Raji (cell line): Measurements from ENCODE around the gene GPX7.
A peak's percentile ranks its signal among the peaks of the same experiment; 100 is the strongest.

Source experiments
- POLR2A ChIP-seq: IDR thresholded peaks from 2 replicates; pipeline ENCODE4 v1.6.1; 2011; ENCODE audit warnings: low read depth, low read length, control low read depth; ENCODE audit not compliant: insufficient read depth

GPX7 gene

DNA sequence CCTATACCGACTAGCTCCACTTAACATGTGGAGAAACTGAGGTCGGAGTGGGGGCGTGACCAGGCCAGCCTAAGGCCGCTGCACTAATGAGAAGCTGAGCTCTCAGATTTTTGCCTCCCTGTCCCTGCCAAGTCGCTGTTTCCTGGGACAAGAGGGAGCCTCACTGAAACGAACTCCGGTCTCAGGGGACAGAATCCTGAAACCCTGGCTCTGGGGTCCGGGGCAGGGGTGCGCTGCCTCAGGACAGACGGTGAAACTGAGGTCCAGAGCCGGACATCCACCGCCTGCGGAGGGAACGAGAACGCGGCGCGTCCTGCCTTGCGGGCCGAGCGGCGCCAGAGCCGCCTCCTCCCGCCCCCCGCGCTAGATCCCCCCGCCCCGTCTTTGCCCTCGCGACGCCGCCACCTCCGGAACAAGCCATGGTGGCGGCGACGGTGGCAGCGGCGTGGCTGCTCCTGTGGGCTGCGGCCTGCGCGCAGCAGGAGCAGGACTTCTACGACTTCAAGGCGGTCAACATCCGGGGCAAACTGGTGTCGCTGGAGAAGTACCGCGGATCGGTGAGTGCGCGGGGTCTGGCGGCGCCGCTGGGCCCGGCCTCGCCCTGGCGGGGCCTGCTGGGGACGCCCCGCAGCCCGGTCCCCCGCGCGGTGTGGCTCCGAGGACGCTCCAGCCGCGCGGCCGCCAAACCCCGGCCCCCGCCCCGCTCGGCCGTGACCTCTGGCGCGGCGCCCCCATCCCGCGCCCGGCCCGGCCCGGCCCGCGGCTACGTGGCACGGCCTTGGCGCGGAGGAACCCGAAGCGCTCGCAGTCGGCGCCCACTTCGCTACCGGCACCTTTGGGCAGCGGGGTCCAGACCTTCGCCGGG lies at the start of gene GPX7:
Gene GPX7 (plus strand): TSS at position 381 of the 865 bp plus-strand sequence. CDS start 39 bp downstream, at position 420.
- TF ChIP-seq POLR2A = 0 out of 2 replicates have a peak, but pooled peaks have one; percentile 16

DNA sequence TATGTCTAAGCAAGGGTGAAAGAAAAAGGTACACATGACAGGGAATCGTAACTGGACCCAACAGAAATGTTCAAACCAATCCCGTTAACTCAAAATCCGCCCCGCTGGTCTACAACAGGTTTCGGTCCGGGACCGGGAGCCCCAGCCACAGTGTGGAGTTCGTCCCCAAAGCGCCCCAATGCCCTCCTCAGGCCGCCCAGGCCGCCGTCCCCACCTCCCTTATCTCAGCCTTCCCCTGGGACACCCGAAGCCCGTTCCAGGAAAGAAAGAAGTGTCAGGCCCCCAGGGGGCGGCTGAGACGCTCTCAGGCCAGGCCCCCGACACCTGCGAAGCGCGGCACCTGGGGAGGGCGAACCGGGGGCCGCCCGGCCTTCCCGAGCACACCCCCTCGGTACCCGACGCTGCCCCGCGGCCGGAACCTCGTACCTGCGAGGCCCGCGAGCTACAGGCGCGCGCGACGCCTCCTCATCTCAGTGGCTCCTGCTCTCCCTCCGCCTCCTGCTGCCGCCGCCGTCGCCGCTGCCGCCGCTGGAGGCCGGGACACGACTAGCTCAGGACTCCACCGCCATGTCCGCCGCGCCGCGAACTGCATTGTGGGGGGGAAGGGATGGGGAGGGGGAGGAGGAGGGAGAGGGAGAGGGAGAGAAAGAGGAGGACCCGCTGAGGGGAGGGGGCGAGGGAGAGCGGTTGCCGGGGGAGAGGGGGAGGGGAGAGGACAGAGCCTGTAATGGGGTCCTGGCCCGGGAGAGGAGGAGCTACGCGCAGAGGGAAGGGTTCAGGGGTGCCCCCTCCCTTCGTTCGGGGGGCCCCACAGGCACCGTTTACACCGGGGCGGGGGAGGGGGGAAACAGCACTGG lies 49.4 kb upstream of the GPX7 start, which contains the start of gene TUT4:
Gene TUT4 (minus strand): TSS at position 588 of the 857 bp plus-strand sequence. CDS start 26,812 bp downstream, outside the sequence.
- peak; percentile 35; the same call in 1 of the 2 replicates for TF ChIP-seq POLR2A

DNA sequence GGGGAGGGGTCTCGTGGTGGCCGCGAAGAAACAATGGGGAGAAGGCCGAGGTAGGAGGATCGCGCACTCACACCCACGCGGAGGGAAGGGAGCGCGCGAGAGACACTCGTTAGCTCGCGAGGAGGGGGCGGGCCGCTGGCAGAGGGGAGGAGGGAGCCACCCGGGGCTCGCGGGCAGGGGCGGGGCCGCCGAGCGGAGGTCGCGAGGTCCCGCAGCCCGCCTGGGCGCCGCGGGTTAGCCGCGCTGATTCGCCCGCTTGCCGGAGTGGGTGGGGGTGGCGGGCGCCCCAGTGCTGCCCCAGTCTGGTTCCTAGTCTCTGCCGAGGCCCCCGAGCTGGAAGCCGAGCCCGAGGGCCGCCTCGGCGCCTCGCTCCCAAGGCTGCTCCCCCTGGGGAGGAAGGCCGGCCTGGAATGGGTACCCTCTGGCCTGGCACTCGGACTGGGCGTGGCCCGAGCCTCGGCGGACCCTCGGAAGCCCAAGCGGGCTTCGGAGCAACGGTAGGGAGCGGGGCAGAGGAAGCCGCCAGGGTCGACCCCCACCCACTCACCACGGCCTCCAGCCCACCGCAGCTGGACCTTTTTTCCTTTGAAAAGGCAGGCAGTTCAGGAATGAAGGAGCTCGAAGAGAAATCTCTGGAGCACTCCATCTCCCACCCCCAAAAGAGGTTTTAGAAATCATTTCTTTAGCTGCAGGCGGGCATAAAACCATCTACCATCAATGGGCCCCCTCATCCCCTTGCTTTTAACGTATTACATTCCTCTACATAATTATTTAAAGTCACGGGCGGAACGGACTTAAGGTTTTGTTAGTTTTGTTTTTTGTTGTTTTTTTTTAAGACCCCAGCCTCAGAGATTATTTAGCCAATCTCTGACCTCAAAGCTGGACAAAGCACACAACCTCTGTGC lies 48.6 kb upstream of the GPX7 start:
- peak; percentile 79 for TF ChIP-seq POLR2A

DNA sequence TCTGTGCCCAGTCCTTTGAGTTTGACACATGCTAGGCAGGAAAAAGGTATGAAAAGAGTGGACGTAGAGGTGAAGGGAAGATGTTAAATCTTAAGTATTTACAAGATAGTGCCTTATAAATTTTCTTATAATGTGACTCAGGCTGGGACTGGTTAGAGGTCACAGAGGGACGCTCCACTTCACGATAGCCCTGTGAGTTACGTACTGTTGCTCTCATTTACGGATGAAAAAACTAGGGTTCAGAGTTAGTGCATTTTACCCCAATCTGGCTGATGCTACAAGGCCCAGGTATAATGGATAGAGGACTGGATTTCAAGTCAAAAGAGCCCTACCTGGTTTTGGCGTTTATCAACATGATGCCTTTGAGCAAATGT lies 47.9 kb upstream of the GPX7 start:
- no peak for TF ChIP-seq POLR2A

DNA sequence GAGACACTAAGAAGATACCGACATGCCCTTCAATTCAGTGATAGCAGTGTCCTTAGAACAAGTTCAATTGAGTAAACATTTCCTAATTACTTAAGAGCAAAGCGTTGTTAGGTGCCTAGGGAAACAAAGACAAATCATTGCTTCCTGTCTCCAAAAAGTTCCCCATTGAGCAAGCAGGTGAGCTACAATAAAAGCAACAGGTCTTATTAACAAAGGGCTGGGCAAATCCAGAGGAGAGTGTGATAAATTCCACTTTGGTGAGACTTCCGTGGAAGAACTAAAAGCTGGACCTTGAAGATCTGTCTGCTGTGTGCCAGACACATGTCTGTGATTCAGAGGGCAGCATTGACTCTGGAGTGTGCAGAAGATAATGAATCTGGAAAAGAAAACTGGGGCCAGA lies 47.4 kb upstream of the GPX7 start:
- no peak for TF ChIP-seq POLR2A

DNA sequence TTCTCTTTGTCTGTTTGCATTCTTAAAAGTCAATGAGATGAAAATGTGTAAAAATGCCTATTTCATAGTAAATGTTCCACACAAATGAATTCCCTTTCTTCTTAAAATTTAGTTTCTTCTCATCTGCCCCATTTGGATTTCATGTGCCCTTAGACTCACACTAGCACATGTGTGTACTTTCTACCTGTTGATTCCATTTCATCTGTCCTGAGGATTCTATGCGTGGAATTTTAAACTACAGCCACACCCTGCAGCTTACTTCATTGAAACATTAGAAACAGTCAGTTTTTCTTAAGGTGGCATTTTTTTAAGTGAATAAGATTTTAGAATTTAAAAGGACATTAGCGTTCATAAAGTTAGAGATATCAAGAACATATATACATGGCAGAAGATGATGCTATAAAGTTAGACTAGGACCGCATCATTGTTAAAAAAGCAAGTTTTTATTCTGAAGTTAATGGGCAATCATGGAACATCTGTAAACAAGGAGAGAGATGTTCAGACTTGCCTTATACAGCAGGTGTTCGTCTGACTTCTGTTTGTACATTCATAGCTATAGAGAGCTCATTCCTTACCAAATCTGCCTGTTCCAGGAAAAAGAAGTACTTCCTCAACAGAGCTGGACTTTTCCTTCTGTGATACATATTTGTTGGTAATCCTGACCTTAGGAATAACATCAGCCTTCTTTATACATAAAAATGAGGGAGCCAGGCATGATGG lies 45.4 kb upstream of the GPX7 start:
- TF ChIP-seq POLR2A = no peak

DNA sequence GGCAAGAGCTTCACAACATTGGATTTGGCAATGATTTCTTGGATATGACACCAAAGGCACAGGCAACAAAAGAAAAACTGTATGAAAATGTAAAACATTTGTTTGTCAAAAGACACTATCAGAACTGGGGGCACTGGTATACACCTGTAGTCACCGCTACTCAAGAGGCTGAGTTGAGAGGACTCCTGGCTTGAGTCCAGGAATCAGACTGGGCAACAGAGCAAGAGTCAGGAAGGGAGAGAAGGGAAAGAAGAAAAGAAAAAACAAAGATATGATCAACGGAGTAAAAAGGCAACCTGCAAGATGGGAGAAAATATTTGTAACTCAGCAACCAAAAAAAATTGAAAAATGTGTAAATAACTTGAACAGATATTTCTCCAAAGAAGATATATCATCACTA lies 43.2 kb upstream of the GPX7 start:
- TF ChIP-seq POLR2A = no peak

DNA sequence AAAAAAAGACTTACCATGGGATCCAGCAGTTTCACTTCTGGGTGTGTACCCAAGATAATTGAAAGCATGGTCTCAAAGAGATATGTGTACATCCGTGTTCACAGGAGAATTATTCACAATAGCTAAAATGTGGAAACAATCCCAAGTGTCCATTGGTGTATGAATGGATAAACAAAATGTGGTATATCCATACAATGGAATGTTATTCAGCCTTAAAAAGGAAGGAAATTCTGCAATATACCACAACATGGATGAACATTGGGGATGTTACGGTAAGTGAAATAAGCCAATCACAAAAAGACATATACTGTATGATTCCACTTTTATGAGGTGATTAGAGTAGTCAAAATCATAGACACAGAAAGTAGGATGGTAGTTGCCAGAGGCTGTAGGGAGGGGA lies 42.3 kb upstream of the GPX7 start:
- no peak for TF ChIP-seq POLR2A

DNA sequence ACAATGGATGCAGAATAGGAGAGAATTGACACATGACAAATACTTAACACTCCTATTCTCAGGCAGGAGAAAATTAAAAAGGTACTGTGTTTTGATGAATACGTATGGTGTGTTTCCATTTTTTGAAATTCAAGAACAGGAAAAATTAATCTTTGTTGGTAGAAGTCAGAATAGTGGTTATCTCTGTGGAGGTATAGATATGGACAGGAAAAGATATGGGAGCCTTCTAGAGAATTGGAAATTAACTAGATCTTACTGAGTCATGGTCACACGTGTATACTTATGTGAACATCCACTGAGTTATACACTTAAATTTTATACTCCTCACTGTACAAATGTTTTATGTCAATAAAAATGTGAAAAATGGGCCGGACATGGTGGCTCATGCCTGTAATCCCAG lies 39.4 kb upstream of the GPX7 start:
- TF ChIP-seq POLR2A = no peak

DNA sequence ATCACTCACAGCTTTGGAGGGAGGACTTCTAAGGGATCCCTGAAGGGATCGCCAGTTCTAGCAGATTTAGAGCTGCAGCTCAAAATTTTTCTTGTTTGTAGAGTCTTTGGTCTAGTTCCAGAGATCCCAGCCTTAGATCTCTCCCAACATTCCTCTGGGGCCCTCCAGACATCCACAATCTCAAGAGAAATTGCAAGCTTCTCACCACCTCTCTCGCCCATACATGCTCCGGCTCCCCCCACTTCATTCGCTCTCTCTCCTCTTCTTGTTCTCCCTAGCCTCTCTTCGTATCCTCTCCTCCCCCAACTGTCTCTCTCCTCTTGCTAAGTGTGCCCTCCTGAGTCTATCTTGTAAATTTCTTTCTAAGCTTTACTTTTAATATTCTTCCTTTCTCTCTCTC lies 34.2 kb upstream of the GPX7 start:
- TF ChIP-seq POLR2A = no peak

DNA sequence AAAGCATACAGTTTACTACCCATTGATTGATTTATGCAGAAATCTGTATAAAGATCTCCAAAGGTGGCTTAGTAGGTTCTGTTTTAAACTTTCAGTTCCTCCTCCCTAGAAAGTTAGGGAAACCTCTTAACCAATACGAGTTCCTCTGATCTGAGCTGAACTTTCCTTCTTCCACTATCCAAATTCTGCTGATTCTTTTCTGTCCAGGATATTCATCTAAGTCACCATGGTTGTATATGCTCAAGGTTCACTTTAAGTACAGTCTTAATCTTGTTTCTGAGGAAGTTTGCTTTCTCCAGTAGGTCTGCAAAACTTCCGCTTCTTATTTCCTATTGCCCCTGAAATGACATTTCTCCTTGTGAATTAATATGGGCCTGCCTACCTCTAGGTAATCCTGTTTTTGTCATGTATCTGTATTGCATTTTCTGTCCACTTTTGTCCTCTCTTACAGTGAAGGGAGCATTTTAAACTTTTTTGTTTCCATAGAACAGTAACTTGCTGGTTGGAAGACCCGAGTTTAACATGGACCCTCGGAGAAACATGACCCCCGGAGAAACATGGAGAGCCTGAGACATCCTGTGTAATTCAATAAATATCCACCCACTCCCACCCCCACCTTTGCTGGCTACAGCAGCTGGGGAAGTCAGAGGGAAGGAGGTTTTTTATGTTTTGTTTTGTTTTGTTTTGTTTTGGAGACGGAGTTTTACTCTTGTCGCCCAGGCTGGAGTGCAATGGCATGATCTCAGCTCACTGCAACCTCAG lies 32.5 kb upstream of the GPX7 start:
- TF ChIP-seq POLR2A = no peak

DNA sequence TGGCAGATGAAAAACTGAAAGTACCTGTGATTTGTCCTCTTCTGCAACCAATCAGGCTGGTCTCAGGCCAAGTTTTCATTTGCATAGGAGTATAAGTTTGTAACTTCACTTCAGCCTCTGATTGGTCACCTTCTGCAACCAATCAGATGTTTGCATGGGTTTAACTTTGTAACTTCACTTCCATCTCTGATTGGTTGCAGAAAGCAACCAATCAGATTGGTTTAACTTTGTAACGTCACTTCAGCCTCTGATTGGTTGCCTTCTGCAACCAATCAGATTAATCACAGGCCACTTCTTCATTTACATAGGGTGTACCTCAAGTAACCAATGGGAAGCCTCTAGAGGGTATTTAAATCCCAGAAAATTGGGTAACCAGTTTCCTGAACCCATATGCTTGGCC lies 30.4 kb upstream of the GPX7 start:
- TF ChIP-seq POLR2A = no peak

DNA sequence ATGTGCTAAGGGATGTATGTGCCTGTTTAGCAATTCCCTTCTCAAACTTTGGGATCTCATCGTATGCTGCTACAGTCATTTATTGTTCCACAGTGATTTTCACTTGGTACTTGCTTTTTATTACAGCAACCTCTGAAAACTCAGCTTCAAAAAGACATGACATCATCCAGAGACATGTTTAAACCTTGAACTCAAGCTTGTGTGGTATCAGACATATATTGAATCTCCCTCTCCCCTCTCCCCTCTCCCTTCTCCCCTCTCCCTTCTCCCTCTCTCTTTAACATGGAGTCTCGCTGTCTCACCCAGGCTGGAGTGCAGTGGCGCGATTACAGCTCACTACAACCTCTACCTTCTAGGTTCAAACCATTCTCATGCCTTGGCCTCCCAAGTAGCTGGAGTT lies 29.8 kb upstream of the GPX7 start:
- TF ChIP-seq POLR2A = no peak
